ENCODE data around the gene VDAC1.

VDAC1 gene

GRCh38 chr5:133998042-133998441 lies 6.7 kb downstream of the VDAC1 start:
- Histone ChIP-seq H3K14ac (ENCODE audit: low read length in 2 of 2) (no peak overlapping the region), H2BK120ac (ENCODE audit: low read depth, low read length) (no peak overlapping the region), H3K9me3 (ENCODE audit: control insufficient read depth, low read length) (no peaks in the 10 kb centered on the region), H2AK5ac (ENCODE audit: low read length, severe bottlenecking) (no peak overlapping the region), H3K79me1 (replicated peaks; ENCODE audit: low read length, poor library complexity, severe bottlenecking) (no peaks in the 10 kb centered on the region), H3K27ac (ENCODE audit: low read length, poor library complexity, severe bottlenecking) (no peak overlapping the region), H2BK5ac (ENCODE audit: low read depth, low read length, poor library complexity, severe bottlenecking) (no peak overlapping the region), H3K36me3 (ENCODE audit: control insufficient read depth in 1 of 2, insufficient read depth in 2 of 2, low read depth in 1 of 2, low read length in 2 of 2) (peaks cover 19% of the 10 kb centered on the region in 2 experiments), H3K4ac (ENCODE audit: low read depth in 1 of 2, low read length in 2 of 2) (no peak overlapping the region), H3K23ac (ENCODE audit: low read length in 2 of 2) (no peak overlapping the region), H2BK12ac (ENCODE audit: low read length in 2 of 2) (no peak overlapping the region), H2BK15ac (ENCODE audit: low read depth, poor library complexity, severe bottlenecking) (no peak overlapping the region), H2AFZ (ENCODE audit: low read depth, low read length) (no peak overlapping the region), H3K18ac (ENCODE audit: low read depth in 1 of 2, low read length in 2 of 2) (no peak overlapping the region), H3K4me1 (ENCODE audit: control insufficient read depth, insufficient read depth, low read depth, low read length) (peaks cover 36% of the 10 kb centered on the region), H4K91ac (ENCODE audit: low read length) (no peak overlapping the region), H3K27me3 (ENCODE audit: control insufficient read depth in 1 of 2, insufficient read depth in 1 of 2, low read length in 2 of 2) (no peaks in the 10 kb centered on the region), H3K4me2 (ENCODE audit: low read length, poor library complexity, severe bottlenecking) (no peak overlapping the region), H3K4me3 (ENCODE audit: insufficient read depth in 1 of 2, low read depth in 1 of 2, low read length in 2 of 2) (no peak overlapping the region), H3K9ac (ENCODE audit: low read length) (no peak overlapping the region), H4K8ac (ENCODE audit: low read length) (no peak overlapping the region)
- WGBS, result 97% methylated on average over 3 of the region's 6 CpGs
- no peak for DNase-seq

GRCh38 chr5:133996683-133997252 lies 8.0 kb downstream of the VDAC1 start:
- Histone ChIP-seq H3K36me3 (ENCODE audit: control insufficient read depth in 1 of 2, insufficient read depth in 2 of 2, low read depth in 1 of 2, low read length in 2 of 2) (peaks cover 12 to 22% of the 10 kb centered on the region in 2 experiments), H3K4me3 (ENCODE audit: insufficient read depth in 1 of 2, low read depth in 1 of 2, low read length in 2 of 2) (no peak overlapping the region), H3K23ac (ENCODE audit: low read length in 2 of 2) (no peak overlapping the region), H2BK5ac (ENCODE audit: low read depth, low read length, poor library complexity, severe bottlenecking) (no peak overlapping the region), H2AK5ac (ENCODE audit: low read length, severe bottlenecking) (no peak overlapping the region), H3K9ac (ENCODE audit: low read length) (no peak overlapping the region), H2AFZ (ENCODE audit: low read depth, low read length) (no peak overlapping the region), H3K79me1 (replicated peaks; ENCODE audit: low read length, poor library complexity, severe bottlenecking) (no peaks in the 10 kb centered on the region), H3K18ac (ENCODE audit: low read depth in 1 of 2, low read length in 2 of 2) (no peak overlapping the region), H3K4me2 (ENCODE audit: low read length, poor library complexity, severe bottlenecking) (no peak overlapping the region), H3K4ac (ENCODE audit: low read depth in 1 of 2, low read length in 2 of 2) (no peak overlapping the region), H3K27me3 (ENCODE audit: control insufficient read depth in 1 of 2, insufficient read depth in 1 of 2, low read length in 2 of 2) (no peaks in the 10 kb centered on the region), H3K14ac (ENCODE audit: low read length in 2 of 2) (no peak overlapping the region), H3K9me3 (ENCODE audit: control insufficient read depth, low read length) (no peaks in the 10 kb centered on the region), H4K91ac (ENCODE audit: low read length) (no peak overlapping the region), H2BK15ac (ENCODE audit: low read depth, poor library complexity, severe bottlenecking) (no peak overlapping the region), H2BK12ac (ENCODE audit: low read length in 2 of 2) (no peak overlapping the region), H4K8ac (ENCODE audit: low read length) (no peak overlapping the region), H2BK120ac (ENCODE audit: low read depth, low read length) (no peak overlapping the region), H3K4me1 (ENCODE audit: control insufficient read depth, insufficient read depth, low read depth, low read length) (peaks cover 32% of the 10 kb centered on the region), H3K27ac (ENCODE audit: low read length, poor library complexity, severe bottlenecking) (no peak overlapping the region)
- 73% methylated on average over 3 of the region's 3 CpGs for WGBS
- DNase-seq, result no peak

GRCh38 chr5:133995883-133996563 lies 8.8 kb downstream of the VDAC1 start:
- H4K91ac ChIP-seq (ENCODE audit: low read length), result no peak overlapping the region
- no peak overlapping the region for H3K27ac ChIP-seq (ENCODE audit: low read length, poor library complexity, severe bottlenecking)
- H3K9ac ChIP-seq (ENCODE audit: low read length), result peak overlapping the region; percentile 51
- no peak overlapping the region for H2BK15ac ChIP-seq (ENCODE audit: low read depth, poor library complexity, severe bottlenecking)
- no peak overlapping the region for H2AFZ ChIP-seq (ENCODE audit: low read depth, low read length)
- no peak overlapping the region for H2BK12ac ChIP-seq (ENCODE audit: low read length in 2 of 2)
- peaks cover 32% of the 10 kb centered on the region for H3K4me1 ChIP-seq (ENCODE audit: control insufficient read depth, insufficient read depth, low read depth, low read length)
- no peak overlapping the region for H4K8ac ChIP-seq (ENCODE audit: low read length)
- no peak overlapping the region for H3K4me2 ChIP-seq (ENCODE audit: low read length, poor library complexity, severe bottlenecking)
- no peak overlapping the region for H3K23ac ChIP-seq (ENCODE audit: low read length in 2 of 2)
- H2BK120ac ChIP-seq (ENCODE audit: low read depth, low read length), result no peak overlapping the region
- H3K14ac ChIP-seq (ENCODE audit: low read length in 2 of 2), result peak overlapping the region in 1 of 2 experiments; percentile 36
- no peak overlapping the region for H3K18ac ChIP-seq (ENCODE audit: low read depth in 1 of 2, low read length in 2 of 2)
- H3K4me3 ChIP-seq (ENCODE audit: insufficient read depth in 1 of 2, low read depth in 1 of 2, low read length in 2 of 2), result peak overlapping the region in 1 of 2 experiments; percentile 49
- no peaks in the 10 kb centered on the region for H3K9me3 ChIP-seq (ENCODE audit: control insufficient read depth, low read length)
- H3K36me3 ChIP-seq (ENCODE audit: control insufficient read depth in 1 of 2, insufficient read depth in 2 of 2, low read depth in 1 of 2, low read length in 2 of 2), result peaks cover 12 to 24% of the 10 kb centered on the region in 2 experiments
- no peaks in the 10 kb centered on the region for H3K79me1 ChIP-seq (replicated peaks; ENCODE audit: low read length, poor library complexity, severe bottlenecking)
- 81% methylated on average over 7 of the region's 7 CpGs for WGBS
- no peak for DNase-seq
- H2BK5ac ChIP-seq (ENCODE audit: low read depth, low read length, poor library complexity, severe bottlenecking), result no peak overlapping the region
- H3K27me3 ChIP-seq (ENCODE audit: control insufficient read depth in 1 of 2, insufficient read depth in 1 of 2, low read length in 2 of 2), result no peaks in the 10 kb centered on the region
- H3K4ac ChIP-seq (ENCODE audit: low read depth in 1 of 2, low read length in 2 of 2), result no peak overlapping the region
- H2AK5ac ChIP-seq (ENCODE audit: low read length, severe bottlenecking), result no peak overlapping the region

DNA sequence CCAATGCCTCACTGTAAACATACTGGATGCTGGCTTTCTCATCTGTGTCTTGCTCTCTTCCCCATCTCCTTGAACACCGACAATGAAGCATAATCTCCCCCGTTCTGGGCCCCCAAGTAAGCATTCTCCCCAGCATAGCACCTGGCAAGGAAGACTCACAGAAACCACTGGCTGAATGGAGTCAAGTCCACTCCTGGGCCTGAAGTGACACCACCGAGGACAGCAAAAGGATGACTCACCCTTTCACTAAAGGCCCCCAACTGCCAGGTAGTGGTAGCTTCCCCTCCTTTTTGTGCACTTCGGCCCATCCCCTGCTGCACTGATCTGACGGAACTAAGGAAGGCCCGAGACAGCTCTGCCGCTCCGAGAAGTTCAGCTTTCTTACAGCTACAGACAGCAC lies 9.4 kb downstream of the VDAC1 start:
- peak overlapping the region; percentile 7 for H2BK15ac ChIP-seq (ENCODE audit: low read depth, poor library complexity, severe bottlenecking)
- no peak overlapping the region for H2BK12ac ChIP-seq (ENCODE audit: low read length in 2 of 2)
- H3K14ac ChIP-seq (ENCODE audit: low read length in 2 of 2), result no peak overlapping the region
- H3K79me1 ChIP-seq (replicated peaks; ENCODE audit: low read length, poor library complexity, severe bottlenecking), result peaks cover 2% of the 10 kb centered on the region
- H3K9me3 ChIP-seq (ENCODE audit: control insufficient read depth, low read length), result no peaks in the 10 kb centered on the region
- peaks cover 31% of the 10 kb centered on the region for H3K4me1 ChIP-seq (ENCODE audit: control insufficient read depth, insufficient read depth, low read depth, low read length)
- H4K8ac ChIP-seq (ENCODE audit: low read length), result no peak overlapping the region
- 75% methylated on average over 8 of the region's 8 CpGs for WGBS
- H3K4me3 ChIP-seq (ENCODE audit: insufficient read depth in 1 of 2, low read depth in 1 of 2, low read length in 2 of 2), result peak overlapping the region in 1 of 2 experiments; percentile 49
- H2BK120ac ChIP-seq (ENCODE audit: low read depth, low read length), result no peak overlapping the region
- no peak overlapping the region for H2BK5ac ChIP-seq (ENCODE audit: low read depth, low read length, poor library complexity, severe bottlenecking)
- H4K91ac ChIP-seq (ENCODE audit: low read length), result no peak overlapping the region
- no peak for DNase-seq
- H3K27ac ChIP-seq (ENCODE audit: low read length, poor library complexity, severe bottlenecking), result no peak overlapping the region
- peaks cover 14 to 25% of the 10 kb centered on the region in 2 experiments for H3K36me3 ChIP-seq (ENCODE audit: control insufficient read depth in 1 of 2, insufficient read depth in 2 of 2, low read depth in 1 of 2, low read length in 2 of 2)
- H2AK5ac ChIP-seq (ENCODE audit: low read length, severe bottlenecking), result no peak overlapping the region
- H3K27me3 ChIP-seq (ENCODE audit: control insufficient read depth in 1 of 2, insufficient read depth in 1 of 2, low read length in 2 of 2), result no peaks in the 10 kb centered on the region
- no peak overlapping the region for H3K23ac ChIP-seq (ENCODE audit: low read length in 2 of 2)
- no peak overlapping the region for H2AFZ ChIP-seq (ENCODE audit: low read depth, low read length)
- peak overlapping the region; percentile 51 for H3K9ac ChIP-seq (ENCODE audit: low read length)
- H3K4ac ChIP-seq (ENCODE audit: low read depth in 1 of 2, low read length in 2 of 2), result no peak overlapping the region
- no peak overlapping the region for H3K4me2 ChIP-seq (ENCODE audit: low read length, poor library complexity, severe bottlenecking)
- H3K18ac ChIP-seq (ENCODE audit: low read depth in 1 of 2, low read length in 2 of 2), result no peak overlapping the region

Measured in mesenchymal stem cell (in vitro differentiated cells and primary cell).